ENCODE results near the gene GPX4. TPM values are rescaled to one million over a fixed set of nuclear protein-coding genes. Genes with fewer than 3 reads are reported as not detected.

GPX4 gene
- total RNA-seq, 1 donor from 2014 or later, result 204 TPM

DNA sequence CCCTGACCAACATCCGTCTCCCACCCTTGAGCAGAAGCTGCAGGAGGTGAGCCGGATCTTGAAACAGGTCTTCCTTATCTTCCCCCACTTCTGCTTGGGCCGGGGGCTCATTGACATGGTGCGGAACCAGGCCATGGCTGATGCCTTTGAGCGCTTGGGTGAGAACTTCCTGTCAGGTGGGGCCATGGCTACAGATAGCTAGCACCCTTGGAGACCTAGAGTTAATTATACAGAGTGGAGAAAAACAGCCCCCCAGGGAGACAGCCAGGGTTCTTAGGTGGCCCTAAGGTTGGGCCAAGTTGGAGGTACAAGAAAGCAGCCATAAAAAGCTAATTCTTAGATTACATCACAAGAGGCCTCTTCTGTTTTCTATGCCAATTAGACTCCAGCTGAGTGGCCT lies 45.7 kb upstream of the GPX4 start:
- Mint-ChIP-seq H3K27ac (no peak overlapping the region), H3K4me1 (ENCODE audit: unreplicated experiment) (no peaks in the 10 kb centered on the region), H3K4me3 (no peak overlapping the region), H3K9me3 (no peaks in the 10 kb centered on the region), H3K36me3 (peaks cover 3% of the 10 kb centered on the region), H3K27me3 (no peaks in the 10 kb centered on the region)
- TF ChIP-seq, protein P1, sequence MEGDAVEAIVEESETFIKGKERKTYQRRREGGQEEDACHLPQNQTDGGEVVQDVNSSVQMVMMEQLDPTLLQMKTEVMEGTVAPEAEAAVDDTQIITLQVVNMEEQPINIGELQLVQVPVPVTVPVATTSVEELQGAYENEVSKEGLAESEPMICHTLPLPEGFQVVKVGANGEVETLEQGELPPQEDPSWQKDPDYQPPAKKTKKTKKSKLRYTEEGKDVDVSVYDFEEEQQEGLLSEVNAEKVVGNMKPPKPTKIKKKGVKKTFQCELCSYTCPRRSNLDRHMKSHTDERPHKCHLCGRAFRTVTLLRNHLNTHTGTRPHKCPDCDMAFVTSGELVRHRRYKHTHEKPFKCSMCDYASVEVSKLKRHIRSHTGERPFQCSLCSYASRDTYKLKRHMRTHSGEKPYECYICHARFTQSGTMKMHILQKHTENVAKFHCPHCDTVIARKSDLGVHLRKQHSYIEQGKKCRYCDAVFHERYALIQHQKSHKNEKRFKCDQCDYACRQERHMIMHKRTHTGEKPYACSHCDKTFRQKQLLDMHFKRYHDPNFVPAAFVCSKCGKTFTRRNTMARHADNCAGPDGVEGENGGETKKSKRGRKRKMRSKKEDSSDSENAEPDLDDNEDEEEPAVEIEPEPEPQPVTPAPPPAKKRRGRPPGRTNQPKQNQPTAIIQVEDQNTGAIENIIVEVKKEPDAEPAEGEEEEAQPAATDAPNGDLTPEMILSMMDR (conservative IDR thresholded peaks at IDR 0.05), result no peak
- DNase-seq (ENCODE audit: extremely low spot score, unreplicated experiment), result no peak

DNA sequence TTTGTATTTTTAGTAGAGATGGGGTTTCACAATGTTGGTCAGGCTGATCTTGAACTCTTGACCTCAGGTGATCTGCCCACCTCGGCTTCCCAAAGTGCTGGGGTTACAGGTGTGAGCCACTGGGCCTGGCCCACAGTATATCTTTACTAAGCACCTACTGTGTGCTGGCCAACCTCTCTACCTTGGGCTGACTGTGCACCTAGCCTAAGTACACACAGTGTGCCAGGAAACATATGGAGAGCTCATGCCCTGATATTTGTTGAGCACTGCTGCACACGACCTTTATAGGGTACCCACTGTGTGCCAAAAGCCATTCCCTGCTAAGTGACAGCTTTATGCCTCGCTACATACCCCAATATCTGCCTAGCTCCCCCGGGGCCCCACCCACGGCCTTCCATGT lies 43.1 kb upstream of the GPX4 start:
- DNase-seq (ENCODE audit: extremely low spot score, unreplicated experiment), result no peak
- Mint-ChIP-seq H3K27me3 (peaks cover 13% of the 10 kb centered on the region), H3K27ac (no peak overlapping the region), H3K4me1 (ENCODE audit: unreplicated experiment) (no peaks in the 10 kb centered on the region), H3K36me3 (peaks cover 3% of the 10 kb centered on the region), H3K4me3 (no peak overlapping the region), H3K9me3 (no peaks in the 10 kb centered on the region)
- TF ChIP-seq, protein P1 (conservative IDR thresholded peaks at IDR 0.05), result no peak

DNA sequence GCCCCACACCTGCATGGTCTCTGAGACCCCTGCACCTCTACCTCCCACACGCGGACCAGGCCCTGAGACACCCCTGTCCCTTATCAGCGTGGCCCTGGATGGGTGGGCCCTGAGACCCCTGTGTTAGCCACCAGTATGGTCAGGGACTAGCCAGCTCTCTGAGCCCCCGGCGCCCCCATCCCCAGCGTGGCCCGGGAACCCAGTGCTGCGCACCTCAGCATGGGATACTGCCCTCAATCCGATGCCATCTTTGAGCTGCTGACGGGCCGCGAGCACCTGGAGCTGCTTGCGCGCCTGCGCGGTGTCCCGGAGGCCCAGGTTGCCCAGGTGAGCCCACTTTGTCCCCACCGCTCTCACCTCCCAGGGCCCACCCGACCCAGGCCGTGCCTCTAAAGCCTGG lies 41.8 kb upstream of the GPX4 start:
- H3K9me3 Mint-ChIP-seq, result no peaks in the 10 kb centered on the region
- DNase-seq (ENCODE audit: extremely low spot score, unreplicated experiment), result no peak
- H3K4me1 Mint-ChIP-seq (ENCODE audit: unreplicated experiment), result no peaks in the 10 kb centered on the region
- TF ChIP-seq, protein P1 (conservative IDR thresholded peaks at IDR 0.05), result no peak
- H3K4me3 Mint-ChIP-seq, result no peak overlapping the region
- H3K36me3 Mint-ChIP-seq, result no peaks in the 10 kb centered on the region
- H3K27ac Mint-ChIP-seq, result no peak overlapping the region
- H3K27me3 Mint-ChIP-seq, result peaks cover 19% of the 10 kb centered on the region

DNA sequence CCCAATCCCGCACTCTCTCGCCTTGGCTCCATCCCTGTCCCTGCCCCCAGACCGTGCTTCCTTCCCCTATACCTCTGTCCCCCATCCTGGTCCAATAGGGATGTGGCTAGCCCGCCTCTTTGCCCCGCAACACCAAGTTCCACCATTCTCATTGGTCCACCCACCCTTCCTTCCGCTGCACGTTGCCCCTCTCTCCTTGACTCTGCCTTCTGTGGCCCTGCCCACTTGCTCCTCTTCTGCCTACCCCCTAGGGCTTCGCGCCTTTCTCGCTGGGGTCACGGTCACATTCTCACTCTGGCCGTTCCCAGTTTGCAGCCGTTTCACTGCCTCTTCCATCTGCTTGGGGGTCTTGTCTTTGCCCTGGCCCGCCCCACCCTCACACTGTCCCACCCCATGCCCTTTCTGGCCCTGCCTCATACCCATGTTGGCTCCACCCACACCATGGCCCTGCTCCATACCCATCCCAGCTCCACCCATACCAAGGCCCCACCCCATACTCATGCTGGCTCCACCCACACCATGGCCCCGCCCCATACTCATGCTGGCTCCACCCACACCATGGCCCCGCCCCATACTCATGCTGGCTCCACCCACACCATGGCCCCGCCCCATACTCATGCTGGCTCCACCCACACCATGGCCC lies 41.3 kb upstream of the GPX4 start:
- H3K36me3 Mint-ChIP-seq, result no peaks in the 10 kb centered on the region
- peaks cover 19% of the 10 kb centered on the region for H3K27me3 Mint-ChIP-seq
- H3K9me3 Mint-ChIP-seq, result no peaks in the 10 kb centered on the region
- no peaks in the 10 kb centered on the region for H3K4me1 Mint-ChIP-seq (ENCODE audit: unreplicated experiment)
- no peak for DNase-seq (ENCODE audit: extremely low spot score, unreplicated experiment)
- TF ChIP-seq, protein P1 (conservative IDR thresholded peaks at IDR 0.05), result no peak
- no peak overlapping the region for H3K27ac Mint-ChIP-seq
- H3K4me3 Mint-ChIP-seq, result no peak overlapping the region

DNA sequence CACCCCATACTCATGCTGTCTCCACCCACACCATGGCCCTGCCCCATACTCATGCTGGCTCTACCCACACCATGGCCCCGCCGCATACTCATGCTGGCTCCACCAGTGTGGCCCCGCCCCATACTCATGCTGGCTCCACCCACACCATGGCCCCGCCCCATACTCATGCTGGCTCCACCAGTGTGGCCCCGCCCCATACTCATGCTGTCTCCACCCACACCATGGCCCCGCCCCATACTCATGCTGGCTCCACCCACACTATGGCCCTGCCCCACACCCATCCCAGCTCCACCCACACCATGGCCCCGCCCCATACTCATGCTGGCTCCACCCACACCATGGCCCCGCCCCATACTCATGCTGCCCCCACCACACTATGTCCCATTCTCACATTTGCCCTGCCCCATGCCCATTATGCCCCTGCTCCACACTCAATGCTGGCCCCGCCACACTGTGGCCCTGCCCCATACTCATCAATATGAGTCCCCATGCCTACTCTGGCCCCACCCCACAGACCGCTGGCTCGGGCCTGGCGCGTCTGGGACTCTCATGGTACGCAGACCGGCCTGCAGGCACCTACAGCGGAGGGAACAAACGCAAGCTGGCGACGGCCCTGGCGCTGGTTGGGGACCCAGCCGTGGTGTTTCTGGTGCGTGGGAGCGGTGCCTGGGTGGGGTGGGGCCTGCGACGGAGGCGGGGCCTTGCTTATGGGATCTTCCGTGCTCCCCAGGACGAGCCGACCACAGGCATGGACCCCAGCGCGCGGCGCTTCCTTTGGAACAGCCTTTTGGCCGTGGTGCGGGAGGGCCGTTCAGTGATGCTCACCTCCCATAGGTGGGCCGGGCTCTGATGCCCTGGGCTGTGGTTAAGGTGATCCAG lies 40.5 kb upstream of the GPX4 start:
- Mint-ChIP-seq H3K36me3 (no peaks in the 10 kb centered on the region), H3K4me3 (no peak overlapping the region), H3K9me3 (no peaks in the 10 kb centered on the region), H3K4me1 (ENCODE audit: unreplicated experiment) (no peaks in the 10 kb centered on the region), H3K27me3 (peaks cover 21% of the 10 kb centered on the region), H3K27ac (no peak overlapping the region)
- no peak for DNase-seq (ENCODE audit: extremely low spot score, unreplicated experiment)
- TF ChIP-seq, protein P1 (conservative IDR thresholded peaks at IDR 0.05), result no peak

Measured in type B pancreatic cell (in vitro differentiated cells).